ENCODE measurements around the gene NCAM1.

Gene NCAM1

DNA sequence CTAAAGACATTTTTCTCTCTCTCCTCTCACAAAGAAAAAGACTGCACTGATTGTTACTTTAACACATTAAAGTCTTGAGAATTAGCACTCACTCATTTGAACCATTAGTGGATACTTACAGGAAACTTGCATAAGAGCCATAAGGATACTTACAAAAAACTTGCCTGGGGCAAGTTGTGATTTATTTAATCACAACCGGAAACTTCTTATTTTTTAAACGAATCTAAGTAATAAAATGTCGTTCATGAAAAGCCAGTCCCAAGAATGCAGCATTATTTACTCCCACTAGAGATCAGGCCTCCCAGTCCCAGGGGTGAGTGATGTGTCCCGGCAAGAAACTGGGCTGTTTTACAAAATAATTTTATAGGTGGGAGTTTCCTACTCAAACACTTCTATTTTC is 293.9 kb downstream of the NCAM1 start:
- Histone ChIP-seq H3F3A (ENCODE audit: insufficient read depth) (no peaks in the 10 kb centered on the region), H3K79me2 (ENCODE audit: insufficient read depth, low read length) (no peaks in the 10 kb centered on the region), H3K9me3 (ENCODE audit: insufficient read depth, low read length) (no peaks in the 10 kb centered on the region), H3K36me3 (ENCODE audit: low read length) (no peaks in the 10 kb centered on the region), H4K20me1 (ENCODE audit: low read depth, low read length) (no peaks in the 10 kb centered on the region), H3K9me2 (replicated peaks; ENCODE audit: insufficient read depth, low read length) (no peaks in the 10 kb centered on the region), H3K9ac (ENCODE audit: low read length) (no peak overlapping the region), H2AFZ (ENCODE audit: low read depth, low read length, severe bottlenecking) (no peak overlapping the region), H3K4me2 (ENCODE audit: low read depth, low read length, poor library complexity, severe bottlenecking) (no peak overlapping the region), H3K4me3 (ENCODE audit: insufficient read depth, low read length, poor library complexity, severe bottlenecking) (no peak overlapping the region), H3K27ac (ENCODE audit: low read depth, low read length) (no peak overlapping the region), H3K27me3 (ENCODE audit: low read length) (no peaks in the 10 kb centered on the region)
- no peak for TF ChIP-seq EZH2phosphoT487 (conservative IDR thresholded peaks at IDR 0.05; ENCODE audit: low read length)
- TF ChIP-seq, protein P1, sequence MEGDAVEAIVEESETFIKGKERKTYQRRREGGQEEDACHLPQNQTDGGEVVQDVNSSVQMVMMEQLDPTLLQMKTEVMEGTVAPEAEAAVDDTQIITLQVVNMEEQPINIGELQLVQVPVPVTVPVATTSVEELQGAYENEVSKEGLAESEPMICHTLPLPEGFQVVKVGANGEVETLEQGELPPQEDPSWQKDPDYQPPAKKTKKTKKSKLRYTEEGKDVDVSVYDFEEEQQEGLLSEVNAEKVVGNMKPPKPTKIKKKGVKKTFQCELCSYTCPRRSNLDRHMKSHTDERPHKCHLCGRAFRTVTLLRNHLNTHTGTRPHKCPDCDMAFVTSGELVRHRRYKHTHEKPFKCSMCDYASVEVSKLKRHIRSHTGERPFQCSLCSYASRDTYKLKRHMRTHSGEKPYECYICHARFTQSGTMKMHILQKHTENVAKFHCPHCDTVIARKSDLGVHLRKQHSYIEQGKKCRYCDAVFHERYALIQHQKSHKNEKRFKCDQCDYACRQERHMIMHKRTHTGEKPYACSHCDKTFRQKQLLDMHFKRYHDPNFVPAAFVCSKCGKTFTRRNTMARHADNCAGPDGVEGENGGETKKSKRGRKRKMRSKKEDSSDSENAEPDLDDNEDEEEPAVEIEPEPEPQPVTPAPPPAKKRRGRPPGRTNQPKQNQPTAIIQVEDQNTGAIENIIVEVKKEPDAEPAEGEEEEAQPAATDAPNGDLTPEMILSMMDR (IDR thresholded peaks at IDR 0.05; ENCODE audit: insufficient read depth, low read length, poor library complexity, severe bottlenecking) = no peak

DNA sequence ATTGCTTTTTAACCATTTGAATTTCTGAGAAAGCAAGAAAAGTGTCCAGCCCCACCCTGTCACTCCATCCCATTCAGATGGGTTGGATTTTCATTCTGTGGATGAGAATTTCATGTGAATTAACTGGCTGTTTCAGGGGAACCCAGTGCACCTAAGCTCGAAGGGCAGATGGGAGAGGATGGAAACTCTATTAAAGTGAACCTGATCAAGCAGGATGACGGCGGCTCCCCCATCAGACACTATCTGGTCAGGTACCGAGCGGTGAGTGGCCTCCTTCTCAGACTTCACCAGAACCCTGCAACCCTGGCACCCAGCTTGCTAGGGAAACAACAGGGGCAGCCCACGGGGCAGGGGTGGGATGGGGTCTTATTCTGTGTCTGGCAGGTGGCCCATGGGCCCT is 294.5 kb downstream of the NCAM1 start:
- Histone ChIP-seq H3K36me3 (ENCODE audit: low read length) (no peaks in the 10 kb centered on the region), H2AFZ (ENCODE audit: low read depth, low read length, severe bottlenecking) (no peak overlapping the region), H3K4me3 (ENCODE audit: insufficient read depth, low read length, poor library complexity, severe bottlenecking) (no peak overlapping the region), H3K9me2 (replicated peaks; ENCODE audit: insufficient read depth, low read length) (no peaks in the 10 kb centered on the region), H3K27me3 (ENCODE audit: low read length) (no peaks in the 10 kb centered on the region), H4K20me1 (ENCODE audit: low read depth, low read length) (no peaks in the 10 kb centered on the region), H3K9ac (ENCODE audit: low read length) (no peak overlapping the region), H3F3A (ENCODE audit: insufficient read depth) (no peaks in the 10 kb centered on the region), H3K4me2 (ENCODE audit: low read depth, low read length, poor library complexity, severe bottlenecking) (no peak overlapping the region), H3K27ac (ENCODE audit: low read depth, low read length) (no peak overlapping the region), H3K9me3 (ENCODE audit: insufficient read depth, low read length) (no peaks in the 10 kb centered on the region), H3K79me2 (ENCODE audit: insufficient read depth, low read length) (no peaks in the 10 kb centered on the region)
- TF ChIP-seq EZH2phosphoT487 (conservative IDR thresholded peaks at IDR 0.05; ENCODE audit: low read length) = no peak
- TF ChIP-seq, protein P1 (IDR thresholded peaks at IDR 0.05; ENCODE audit: insufficient read depth, low read length, poor library complexity, severe bottlenecking) = no peak

DNA sequence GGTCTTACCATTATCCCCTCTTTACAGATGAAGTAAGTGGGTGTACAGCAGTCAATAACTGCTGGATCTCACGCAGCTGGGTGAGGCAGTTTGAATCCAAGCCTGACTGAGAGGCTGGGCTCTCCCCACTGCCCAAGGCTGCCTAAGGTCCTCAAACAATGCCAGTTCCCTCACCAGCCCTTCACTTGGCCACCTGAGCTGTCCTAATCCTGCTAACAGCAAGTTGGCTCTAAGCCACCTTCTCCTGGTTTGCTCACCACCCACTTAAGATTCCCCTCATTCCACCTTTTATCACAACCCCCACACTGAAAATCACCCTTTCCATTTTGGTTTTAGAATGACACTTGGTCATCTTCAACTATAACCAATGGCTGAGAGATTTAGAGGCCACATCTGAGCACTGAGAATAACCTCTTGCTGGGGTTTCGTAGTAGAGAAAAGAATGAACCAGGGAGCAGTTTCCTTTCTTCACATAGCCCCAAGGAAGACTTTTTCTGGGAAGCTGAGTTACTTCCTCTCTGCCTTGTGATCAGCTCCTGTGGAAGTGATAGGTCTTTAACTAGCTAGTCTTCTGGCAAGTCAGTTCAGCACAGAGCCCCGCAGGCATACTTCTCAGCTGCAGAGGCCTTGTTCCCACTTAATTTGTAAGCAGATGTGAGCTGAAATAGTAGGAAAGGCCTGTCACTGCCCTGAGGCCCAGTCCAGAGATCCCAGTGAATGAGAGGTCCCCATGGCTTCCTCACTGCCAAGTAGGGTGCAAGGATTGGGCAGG is 295.4 kb downstream of the NCAM1 start:
- Histone ChIP-seq H3K9me3 (ENCODE audit: insufficient read depth, low read length) (no peaks in the 10 kb centered on the region), H3K36me3 (ENCODE audit: low read length) (no peaks in the 10 kb centered on the region), H3K9me2 (replicated peaks; ENCODE audit: insufficient read depth, low read length) (no peaks in the 10 kb centered on the region), H4K20me1 (ENCODE audit: low read depth, low read length) (no peaks in the 10 kb centered on the region), H3K4me3 (ENCODE audit: insufficient read depth, low read length, poor library complexity, severe bottlenecking) (no peak overlapping the region), H3K9ac (ENCODE audit: low read length) (no peak overlapping the region), H3K4me2 (ENCODE audit: low read depth, low read length, poor library complexity, severe bottlenecking) (no peak overlapping the region), H3K79me2 (ENCODE audit: insufficient read depth, low read length) (no peaks in the 10 kb centered on the region), H3F3A (ENCODE audit: insufficient read depth) (no peaks in the 10 kb centered on the region), H3K27me3 (ENCODE audit: low read length) (no peaks in the 10 kb centered on the region), H3K27ac (ENCODE audit: low read depth, low read length) (no peak overlapping the region), H2AFZ (ENCODE audit: low read depth, low read length, severe bottlenecking) (no peak overlapping the region)
- TF ChIP-seq EZH2phosphoT487 (conservative IDR thresholded peaks at IDR 0.05; ENCODE audit: low read length) = no peak
- TF ChIP-seq, protein P1 (IDR thresholded peaks at IDR 0.05; ENCODE audit: insufficient read depth, low read length, poor library complexity, severe bottlenecking) = no peak

Measured in SU-DHL-6 (cell line).